Measurements from ENCODE around the gene TMEM167B.

DNA sequence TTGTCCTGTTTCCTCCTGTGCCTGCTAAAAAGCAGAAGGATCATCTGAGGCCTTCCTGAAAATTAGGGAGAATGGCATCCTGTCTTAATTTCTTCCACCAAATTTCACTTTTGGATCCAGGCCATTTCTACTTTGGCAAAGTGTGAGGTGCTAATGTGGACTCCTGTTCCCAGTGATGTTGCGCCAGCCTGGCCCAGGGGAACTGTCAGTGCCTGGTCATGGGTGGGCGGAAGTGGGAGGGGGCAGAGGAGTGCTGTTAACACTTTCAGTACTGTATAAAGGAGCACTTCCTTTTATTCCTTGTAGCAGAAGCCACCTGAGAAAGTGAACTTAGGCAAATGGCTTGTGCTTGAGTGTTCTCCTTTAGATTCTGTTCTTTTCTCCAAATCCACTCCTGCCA, 43.3 kb downstream of the TMEM167B start:
- TF ChIP-seq, protein P1, sequence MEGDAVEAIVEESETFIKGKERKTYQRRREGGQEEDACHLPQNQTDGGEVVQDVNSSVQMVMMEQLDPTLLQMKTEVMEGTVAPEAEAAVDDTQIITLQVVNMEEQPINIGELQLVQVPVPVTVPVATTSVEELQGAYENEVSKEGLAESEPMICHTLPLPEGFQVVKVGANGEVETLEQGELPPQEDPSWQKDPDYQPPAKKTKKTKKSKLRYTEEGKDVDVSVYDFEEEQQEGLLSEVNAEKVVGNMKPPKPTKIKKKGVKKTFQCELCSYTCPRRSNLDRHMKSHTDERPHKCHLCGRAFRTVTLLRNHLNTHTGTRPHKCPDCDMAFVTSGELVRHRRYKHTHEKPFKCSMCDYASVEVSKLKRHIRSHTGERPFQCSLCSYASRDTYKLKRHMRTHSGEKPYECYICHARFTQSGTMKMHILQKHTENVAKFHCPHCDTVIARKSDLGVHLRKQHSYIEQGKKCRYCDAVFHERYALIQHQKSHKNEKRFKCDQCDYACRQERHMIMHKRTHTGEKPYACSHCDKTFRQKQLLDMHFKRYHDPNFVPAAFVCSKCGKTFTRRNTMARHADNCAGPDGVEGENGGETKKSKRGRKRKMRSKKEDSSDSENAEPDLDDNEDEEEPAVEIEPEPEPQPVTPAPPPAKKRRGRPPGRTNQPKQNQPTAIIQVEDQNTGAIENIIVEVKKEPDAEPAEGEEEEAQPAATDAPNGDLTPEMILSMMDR (IDR thresholded peaks at IDR 0.05): no peak
- TF ChIP-seq POLR2AphosphoS5 (IDR thresholded peaks at IDR 0.05; ENCODE audit: low read depth, low read length): no peak
- TF ChIP-seq TCF7L2 (IDR thresholded peaks at IDR 0.05; ENCODE audit: low read depth, low read length): no peak
